OCI-M2 (cell line): ENCODE data around the gene DYNLT2.

Source experiments
- DNase-seq: peaks from one replicate; lab custom pipeline; 2025; ENCODE audit not compliant: unreplicated experiment; lab: John Stamatoyannopoulos, UW

Gene DYNLT2

GRCh38 chr6:169751242-169752073 lies at the start of gene DYNLT2, which contains the start of gene ERMARD:
DYNLT2 (minus strand) TSS chr6:169751572; CDS start chr6:169751458, 114 bp downstream.
ERMARD (plus strand) TSS chr6:169751622; CDS start chr6:169751658, 36 bp downstream.
- DNase-seq: peak; percentile 65

- no peak for DNase-seq
Measured at GRCh38 chr6:169800668-169801395, 49.5 kb upstream of the DYNLT2 start.

GRCh38 chr6:169800116-169800667 lies 48.8 kb upstream of the DYNLT2 start:
- DNase-seq: no peak

GRCh38 chr6:169799474-169799926 lies 48.1 kb upstream of the DYNLT2 start:
- no peak for DNase-seq

GRCh38 chr6:169798764-169799473 lies 47.5 kb upstream of the DYNLT2 start:
- DNase-seq: no peak

GRCh38 chr6:169795196-169795595 lies 43.8 kb upstream of the DYNLT2 start:
- DNase-seq: no peak

GRCh38 chr6:169794317-169795055 lies 43.1 kb upstream of the DYNLT2 start:
- DNase-seq: no peak

- DNase-seq: no peak
Measured at GRCh38 chr6:169793408-169793807, 42.0 kb upstream of the DYNLT2 start.

- DNase-seq: no peak
Measured at GRCh38 chr6:169792306-169793015, 41.1 kb upstream of the DYNLT2 start.

- no peak for DNase-seq
Measured at GRCh38 chr6:169791721-169792131, 40.4 kb upstream of the DYNLT2 start.

GRCh38 chr6:169789944-169790927 lies 38.9 kb upstream of the DYNLT2 start:
- peak; percentile 24 for DNase-seq

GRCh38 chr6:169789146-169789943 lies 38.0 kb upstream of the DYNLT2 start:
- DNase-seq: no peak

- no peak for DNase-seq
Measured at GRCh38 chr6:169788809-169789145, 37.4 kb upstream of the DYNLT2 start.

GRCh38 chr6:169787797-169788196 lies 36.4 kb upstream of the DYNLT2 start:
- no peak for DNase-seq

GRCh38 chr6:169786349-169786748 lies 35.0 kb upstream of the DYNLT2 start:
- DNase-seq: no peak

GRCh38 chr6:169785566-169785965 lies 34.2 kb upstream of the DYNLT2 start:
- DNase-seq: no peak

GRCh38 chr6:169784821-169785340 lies 33.5 kb upstream of the DYNLT2 start:
- no peak for DNase-seq
